Endothelial cell of umbilical vein (primary cell): ENCODE measurements around the gene CCDC85B.
A peak's percentile ranks its signal among the peaks of the same experiment; 100 is the strongest.

ENCODE experiments used
- EZH2 ChIP-seq: IDR thresholded peaks from 2 replicates; pipeline ENCODE4 v1.6.1; 2012; ENCODE audit warnings: borderline replicate concordance, low read depth, mild to moderate bottlenecking, moderate library complexity, low read length, inconsistent platforms; ENCODE audit not compliant: severe bottlenecking
- POLR2AphosphoS5 ChIP-seq: IDR thresholded peaks from 2 replicates; pipeline ENCODE4 v1.6.1; 2012; ENCODE audit warnings: low read depth, mild to moderate bottlenecking, control low read depth, low read length, moderate library complexity; ENCODE audit not compliant: insufficient read depth
- TF ChIP-seq, protein P1 (sequence below), 2 donors: IDR thresholded peaks; 1 replicate in 1 of 2; 2 replicates in 1 of 2; pipeline ENCODE4 v1.5.1; 2011; ENCODE audit warnings: low read length in 2 of 2, mild to moderate bottlenecking in 2 of 2, moderate library complexity in 2 of 2, control low read depth in 1 of 2, inconsistent platforms in 1 of 2, low read depth in 1 of 2; ENCODE audit not compliant: insufficient read depth in 1 of 2; ENCODE audit errors: extremely low read depth in 1 of 2

DNA sequence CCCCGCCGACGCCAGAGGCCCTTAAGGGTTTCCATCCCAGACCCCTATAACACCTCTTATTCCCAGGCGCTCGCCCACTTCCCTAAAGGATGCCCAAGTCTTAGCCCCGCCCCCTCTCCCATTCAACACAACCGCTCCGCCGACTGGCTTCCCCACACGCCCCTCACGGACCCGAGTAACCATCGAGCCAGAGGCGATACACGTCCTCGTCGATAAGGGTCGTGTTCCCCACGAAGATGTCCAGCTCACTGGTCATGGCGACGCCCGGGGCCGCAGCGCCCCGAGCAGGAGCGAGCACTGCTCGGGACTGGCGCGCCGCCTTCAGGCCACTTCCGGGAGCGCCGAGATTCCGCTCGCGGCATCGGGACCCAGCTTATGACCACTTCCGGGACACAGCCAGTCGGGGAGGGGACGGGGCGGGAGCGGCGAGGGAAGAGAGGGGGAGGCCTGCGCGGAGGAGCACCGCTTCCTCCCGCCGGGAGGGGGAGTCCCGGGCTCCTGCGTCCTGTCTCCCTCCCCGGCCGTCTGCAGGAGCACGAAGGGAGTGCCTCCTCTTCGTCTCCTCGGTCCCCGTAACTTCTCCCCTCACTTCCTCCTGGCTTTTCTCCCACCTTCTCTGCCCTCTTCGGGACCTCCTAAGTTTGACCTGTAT lies 2.2 kb upstream of the CCDC85B start, which contains the start of gene FIBP:
- TF ChIP-seq POLR2AphosphoS5 (peak; percentile 99), EZH2 (no peak)
- TF ChIP-seq, protein P1, sequence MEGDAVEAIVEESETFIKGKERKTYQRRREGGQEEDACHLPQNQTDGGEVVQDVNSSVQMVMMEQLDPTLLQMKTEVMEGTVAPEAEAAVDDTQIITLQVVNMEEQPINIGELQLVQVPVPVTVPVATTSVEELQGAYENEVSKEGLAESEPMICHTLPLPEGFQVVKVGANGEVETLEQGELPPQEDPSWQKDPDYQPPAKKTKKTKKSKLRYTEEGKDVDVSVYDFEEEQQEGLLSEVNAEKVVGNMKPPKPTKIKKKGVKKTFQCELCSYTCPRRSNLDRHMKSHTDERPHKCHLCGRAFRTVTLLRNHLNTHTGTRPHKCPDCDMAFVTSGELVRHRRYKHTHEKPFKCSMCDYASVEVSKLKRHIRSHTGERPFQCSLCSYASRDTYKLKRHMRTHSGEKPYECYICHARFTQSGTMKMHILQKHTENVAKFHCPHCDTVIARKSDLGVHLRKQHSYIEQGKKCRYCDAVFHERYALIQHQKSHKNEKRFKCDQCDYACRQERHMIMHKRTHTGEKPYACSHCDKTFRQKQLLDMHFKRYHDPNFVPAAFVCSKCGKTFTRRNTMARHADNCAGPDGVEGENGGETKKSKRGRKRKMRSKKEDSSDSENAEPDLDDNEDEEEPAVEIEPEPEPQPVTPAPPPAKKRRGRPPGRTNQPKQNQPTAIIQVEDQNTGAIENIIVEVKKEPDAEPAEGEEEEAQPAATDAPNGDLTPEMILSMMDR (IDR thresholded peaks at IDR 0.05; ENCODE audit: extremely low read depth in 1 of 2, insufficient read depth in 1 of 2, low read depth in 1 of 2, low read length in 2 of 2): peak; percentile 80 to 91
